HEK293 (cell line): ENCODE data around the gene INPP1.

Experiments used
- BCL6B ChIP-seq: fragments of 450-650 bp; formaldehyde crosslinking; IDR thresholded peaks from 2 replicates; pipeline ENCODE4 v1.5.1; 2017; ENCODE audit warnings: missing biosample characterization, missing genetic modification characterization
- GLI2 ChIP-seq: fragments of 450-650 bp; formaldehyde crosslinking; IDR thresholded peaks from 2 replicates; pipeline ENCODE4; 2017; ENCODE audit warnings: missing biosample characterization, missing genetic modification characterization, low read depth, borderline replicate concordance
- GLIS1 ChIP-seq: fragments of 450-650 bp; formaldehyde crosslinking; IDR thresholded peaks from 2 replicates; pipeline ENCODE4 v1.5.1; 2016; ENCODE audit warnings: missing biosample characterization, missing genetic modification characterization
- IKZF3 ChIP-seq: fragments of 450-650 bp; IDR thresholded peaks from 2 replicates; pipeline ENCODE4 v1.5.0; 2018; ENCODE audit warnings: missing biosample characterization, mild to moderate bottlenecking, missing genetic modification characterization, moderate library complexity
- INSM2 ChIP-seq: fragments of 450-650 bp; formaldehyde crosslinking; IDR thresholded peaks from 2 replicates; pipeline ENCODE4 v1.5.1; 2016; ENCODE audit warnings: missing biosample characterization, missing genetic modification characterization
- KLF10 ChIP-seq: fragments of 450-650 bp; IDR thresholded peaks from 2 replicates; pipeline ENCODE4 v1.5.1; 2018; ENCODE audit warnings: missing biosample characterization, mild to moderate bottlenecking, missing genetic modification characterization
- RBAK ChIP-seq: fragments of 450-650 bp; formaldehyde crosslinking; IDR thresholded peaks from 2 replicates; pipeline ENCODE4 v1.5.1; 2016; ENCODE audit warnings: missing biosample characterization, missing genetic modification characterization
- ZFP3 ChIP-seq: fragments of 450-650 bp; formaldehyde crosslinking; IDR thresholded peaks from 2 replicates; pipeline ENCODE4 v1.5.1; 2016; ENCODE audit warnings: low read depth, missing biosample characterization, missing genetic modification characterization
- ZNF112 ChIP-seq: fragments of 450-650 bp; formaldehyde crosslinking; IDR thresholded peaks from 2 replicates; pipeline ENCODE4 v1.5.0; 2017; ENCODE audit warnings: missing biosample characterization, missing genetic modification characterization
- ZNF121 ChIP-seq: fragments of 450-650 bp; formaldehyde crosslinking; IDR thresholded peaks from 2 replicates; pipeline ENCODE4 v1.5.1; 2016; ENCODE audit warnings: missing biosample characterization, missing genetic modification characterization
- ZNF169 ChIP-seq: fragments of 450-650 bp; formaldehyde crosslinking; IDR thresholded peaks from 2 replicates; pipeline ENCODE4 v1.5.1; 2016; ENCODE audit warnings: missing biosample characterization, missing genetic modification characterization
- ZNF174 ChIP-seq: fragments of 450-650 bp; formaldehyde crosslinking; IDR thresholded peaks from 2 replicates; pipeline ENCODE4 v1.5.0; 2017; ENCODE audit warnings: missing biosample characterization, mild to moderate bottlenecking, missing genetic modification characterization
- ZNF239 ChIP-seq: fragments of 450-650 bp; formaldehyde crosslinking; IDR thresholded peaks from 2 replicates; pipeline ENCODE4 v1.5.1; 2016; ENCODE audit warnings: missing biosample characterization, missing genetic modification characterization
- ZNF335 ChIP-seq: fragments of 450-650 bp; formaldehyde crosslinking; conservative IDR thresholded peaks from 2 replicates; pipeline ENCODE4 v1.5.1; 2016; ENCODE audit warnings: missing biosample characterization, missing genetic modification characterization
- ZNF37A ChIP-seq: fragments of 450-650 bp; IDR thresholded peaks from 2 replicates; pipeline ENCODE4 v1.5.1; 2018; ENCODE audit warnings: missing biosample characterization, missing genetic modification characterization
- ZNF398 ChIP-seq: fragments of 450-650 bp; formaldehyde crosslinking; IDR thresholded peaks from 2 replicates; pipeline ENCODE4 v1.5.1; 2017; ENCODE audit warnings: missing biosample characterization, missing genetic modification characterization
- ZNF433 ChIP-seq: fragments of 450-650 bp; formaldehyde crosslinking; IDR thresholded peaks from 2 replicates; pipeline ENCODE4 v1.5.1; 2016; ENCODE audit warnings: missing biosample characterization, missing genetic modification characterization, low read depth
- ZNF449 ChIP-seq: fragments of 450-650 bp; formaldehyde crosslinking; IDR thresholded peaks from 2 replicates; pipeline ENCODE4 v1.5.1; 2017; ENCODE audit warnings: missing biosample characterization, mild to moderate bottlenecking, missing genetic modification characterization, moderate library complexity
- ZNF473 ChIP-seq: fragments of 450-650 bp; formaldehyde crosslinking; IDR thresholded peaks from 2 replicates; pipeline ENCODE4 v1.5.1; 2017; ENCODE audit warnings: missing biosample characterization, missing genetic modification characterization
- ZNF488 ChIP-seq: fragments of 450-650 bp; formaldehyde crosslinking; IDR thresholded peaks from 2 replicates; pipeline ENCODE4 v1.5.1; 2016; ENCODE audit warnings: missing biosample characterization, missing genetic modification characterization
- ZNF571 ChIP-seq: fragments of 450-650 bp; formaldehyde crosslinking; IDR thresholded peaks from 2 replicates; pipeline ENCODE4 v1.5.0; 2017; ENCODE audit warnings: missing biosample characterization, missing genetic modification characterization
- ZNF624 ChIP-seq: fragments of 450-650 bp; formaldehyde crosslinking; IDR thresholded peaks from 2 replicates; pipeline ENCODE4 v1.5.1; 2017; ENCODE audit warnings: missing biosample characterization, missing genetic modification characterization
- TF ChIP-seq, protein P1 (sequence below): fragments of 450-650 bp; formaldehyde crosslinking; IDR thresholded peaks from 2 replicates; pipeline ENCODE4 v1.5.1; 2016; ENCODE audit warnings: missing biosample characterization, missing genetic modification characterization
- TF ChIP-seq, protein P2 (sequence below): fragments of 450-650 bp; formaldehyde crosslinking; optimal IDR thresholded peaks from 2 replicates; pipeline ENCODE3; 2016; ENCODE audit warnings: missing biosample characterization, mild to moderate bottlenecking, missing genetic modification characterization
- TF ChIP-seq, protein P3 (sequence below): sonication (generic); formaldehyde crosslinking; IDR thresholded peaks from 2 replicates; pipeline ENCODE4 v1.8.1; 2022; ENCODE audit warnings: mild to moderate bottlenecking, moderate library complexity, missing genetic modification reagents

INPP1 gene

DNA sequence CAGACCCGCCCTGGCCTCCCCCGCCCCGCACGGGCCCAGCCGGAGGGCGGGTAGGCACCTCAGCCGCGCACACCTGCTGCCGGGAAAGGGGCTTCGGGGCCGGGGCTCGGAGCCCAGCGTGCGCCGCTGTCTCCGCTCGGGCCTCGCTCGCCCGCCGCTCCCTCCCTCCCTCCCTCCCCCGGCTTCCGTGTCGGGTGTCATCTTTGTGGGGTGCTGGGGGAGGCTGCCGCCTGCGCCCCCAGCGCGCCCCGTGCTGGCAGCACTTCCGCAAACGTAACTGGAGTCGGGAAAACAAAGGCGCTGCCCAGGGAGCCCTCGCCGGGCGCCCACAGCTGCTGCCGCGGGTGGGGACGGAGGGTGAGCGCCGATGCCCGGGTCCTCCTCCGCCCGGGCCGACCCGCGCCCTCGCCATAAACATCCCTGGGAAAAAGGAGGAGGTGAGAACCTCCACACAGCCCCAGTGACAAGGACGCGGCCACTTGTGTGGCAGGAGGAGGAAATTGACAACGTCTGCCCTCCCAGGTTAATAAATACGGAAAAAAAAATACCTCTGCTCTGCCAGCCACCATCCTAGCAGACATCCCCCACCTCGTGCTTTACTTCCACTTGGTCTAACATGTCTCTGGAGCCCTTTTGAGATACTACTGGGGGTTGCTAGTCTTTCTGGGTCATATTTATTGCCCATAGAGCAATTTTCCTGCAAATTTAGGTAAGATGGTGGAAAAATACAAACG lies 65.3 kb downstream of the INPP1 start (continued):
- no peak for TF ChIP-seq ZNF37A (tag by site-specific recombination)
- no peak for TF ChIP-seq GLI2 (tag by site-specific recombination)
- TF ChIP-seq ZNF624 (tag by site-specific recombination): no peak
- TF ChIP-seq ZNF121 (tag by site-specific recombination): no peak
- TF ChIP-seq ZNF174: no peak
- TF ChIP-seq ZNF169 (tag by site-specific recombination): no peak
- TF ChIP-seq ZNF398 (tag by site-specific recombination): peak; percentile 61
- no peak for TF ChIP-seq RBAK (tag by site-specific recombination)
- TF ChIP-seq ZNF239 (tag by site-specific recombination): no peak
- peak; percentile 70 for TF ChIP-seq ZNF335
- TF ChIP-seq ZNF473 (tag by site-specific recombination): no peak
- no peak for TF ChIP-seq ZNF488 (tag by site-specific recombination)
- TF ChIP-seq KLF10 (tag by site-specific recombination): no peak
- no peak for TF ChIP-seq ZNF112 (tag by site-specific recombination)
- TF ChIP-seq ZNF433: no peak
- TF ChIP-seq, protein P1, sequence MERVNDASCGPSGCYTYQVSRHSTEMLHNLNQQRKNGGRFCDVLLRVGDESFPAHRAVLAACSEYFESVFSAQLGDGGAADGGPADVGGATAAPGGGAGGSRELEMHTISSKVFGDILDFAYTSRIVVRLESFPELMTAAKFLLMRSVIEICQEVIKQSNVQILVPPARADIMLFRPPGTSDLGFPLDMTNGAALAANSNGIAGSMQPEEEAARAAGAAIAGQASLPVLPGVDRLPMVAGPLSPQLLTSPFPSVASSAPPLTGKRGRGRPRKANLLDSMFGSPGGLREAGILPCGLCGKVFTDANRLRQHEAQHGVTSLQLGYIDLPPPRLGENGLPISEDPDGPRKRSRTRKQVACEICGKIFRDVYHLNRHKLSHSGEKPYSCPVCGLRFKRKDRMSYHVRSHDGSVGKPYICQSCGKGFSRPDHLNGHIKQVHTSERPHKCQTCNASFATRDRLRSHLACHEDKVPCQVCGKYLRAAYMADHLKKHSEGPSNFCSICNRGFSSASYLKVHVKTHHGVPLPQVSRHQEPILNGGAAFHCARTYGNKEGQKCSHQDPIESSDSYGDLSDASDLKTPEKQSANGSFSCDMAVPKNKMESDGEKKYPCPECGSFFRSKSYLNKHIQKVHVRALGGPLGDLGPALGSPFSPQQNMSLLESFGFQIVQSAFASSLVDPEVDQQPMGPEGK: peak; percentile 63
- TF ChIP-seq, protein P2, sequence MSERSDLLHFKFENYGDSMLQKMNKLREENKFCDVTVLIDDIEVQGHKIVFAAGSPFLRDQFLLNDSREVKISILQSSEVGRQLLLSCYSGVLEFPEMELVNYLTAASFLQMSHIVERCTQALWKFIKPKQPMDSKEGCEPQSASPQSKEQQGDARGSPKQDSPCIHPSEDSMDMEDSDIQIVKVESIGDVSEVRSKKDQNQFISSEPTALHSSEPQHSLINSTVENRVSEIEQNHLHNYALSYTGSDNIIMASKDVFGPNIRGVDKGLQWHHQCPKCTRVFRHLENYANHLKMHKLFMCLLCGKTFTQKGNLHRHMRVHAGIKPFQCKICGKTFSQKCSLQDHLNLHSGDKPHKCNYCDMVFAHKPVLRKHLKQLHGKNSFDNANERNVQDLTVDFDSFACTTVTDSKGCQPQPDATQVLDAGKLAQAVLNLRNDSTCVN (tag by site-specific recombination): peak; percentile 67
- TF ChIP-seq GLIS1: peak; percentile 69
- no peak for TF ChIP-seq ZNF571
- TF ChIP-seq ZNF449 (tag by site-specific recombination): no peak
- TF ChIP-seq BCL6B (tag by site-specific recombination): no peak
- TF ChIP-seq ZFP3 (tag by site-specific recombination): no peak
- TF ChIP-seq, protein P3, sequence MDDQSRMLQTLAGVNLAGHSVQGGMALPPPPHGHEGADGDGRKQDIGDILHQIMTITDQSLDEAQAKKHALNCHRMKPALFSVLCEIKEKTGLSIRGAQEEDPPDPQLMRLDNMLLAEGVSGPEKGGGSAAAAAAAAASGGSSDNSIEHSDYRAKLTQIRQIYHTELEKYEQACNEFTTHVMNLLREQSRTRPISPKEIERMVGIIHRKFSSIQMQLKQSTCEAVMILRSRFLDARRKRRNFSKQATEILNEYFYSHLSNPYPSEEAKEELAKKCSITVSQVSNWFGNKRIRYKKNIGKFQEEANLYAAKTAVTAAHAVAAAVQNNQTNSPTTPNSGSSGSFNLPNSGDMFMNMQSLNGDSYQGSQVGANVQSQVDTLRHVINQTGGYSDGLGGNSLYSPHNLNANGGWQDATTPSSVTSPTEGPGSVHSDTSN (CRISPR knock-in tag): no peak; the same call in 1 of the 2 replicates
- TF ChIP-seq INSM2 (tag by site-specific recombination): no peak
- TF ChIP-seq IKZF3 (tag by site-specific recombination): no peak
